EL (cell line): ENCODE results near the gene CRYBG3.

ENCODE experiments used
- DNase-seq: peaks from one replicate; pipeline ENCODE4 v3.0.0-alpha.2; 2016

The CRYBG3 gene

GRCh38 chr3:97949743-97950142 is 127.9 kb downstream of the CRYBG3 start:
- no peak for DNase-seq

GRCh38 chr3:97950360-97950759 is 128.5 kb downstream of the CRYBG3 start:
- DNase-seq = no peak

GRCh38 chr3:97952280-97952679 is 130.5 kb downstream of the CRYBG3 start:
- DNase-seq = peak; percentile 45

GRCh38 chr3:97952872-97953271 is 131.1 kb downstream of the CRYBG3 start:
- DNase-seq = no peak

GRCh38 chr3:97954228-97954827 is 132.5 kb downstream of the CRYBG3 start:
- no peak for DNase-seq

- DNase-seq = no peak
These were observed 134.2 kb downstream of the CRYBG3 start for GRCh38 chr3:97956051-97956450.

- no peak for DNase-seq
These were observed 136.0 kb downstream of the CRYBG3 start for GRCh38 chr3:97957617-97958311.

- peak; percentile 43 for DNase-seq
These were observed 136.6 kb downstream of the CRYBG3 start for GRCh38 chr3:97958396-97958795.

- no peak for DNase-seq
These were observed 137.0 kb downstream of the CRYBG3 start for GRCh38 chr3:97958796-97959195.

GRCh38 chr3:97959872-97960271 is 138.1 kb downstream of the CRYBG3 start:
- no peak for DNase-seq

- DNase-seq = no peak
These were observed 138.7 kb downstream of the CRYBG3 start for GRCh38 chr3:97960551-97960950.

GRCh38 chr3:97960993-97961766 is 139.4 kb downstream of the CRYBG3 start:
- no peak for DNase-seq

- DNase-seq = no peak
These were observed 146.2 kb downstream of the CRYBG3 start for GRCh38 chr3:97967966-97968365.

GRCh38 chr3:97968376-97968775 is 146.6 kb downstream of the CRYBG3 start:
- no peak for DNase-seq

GRCh38 chr3:97969541-97969940 is 147.7 kb downstream of the CRYBG3 start:
- DNase-seq = no peak

- DNase-seq = no peak
These were observed 148.3 kb downstream of the CRYBG3 start for GRCh38 chr3:97970156-97970555.

- DNase-seq = no peak
These were observed 149.3 kb downstream of the CRYBG3 start for GRCh38 chr3:97970956-97971620.

- DNase-seq = peak; percentile 65
These were observed 150.1 kb downstream of the CRYBG3 start, which contains the start of gene RIOX2 for GRCh38 chr3:97971679-97972567. Gene RIOX2 (minus strand): TSS chr3:97972431. CDS start chr3:97967593, 4,838 bp downstream.

GRCh38 chr3:97972976-97973375 is 151.2 kb downstream of the CRYBG3 start:
- DNase-seq = no peak

GRCh38 chr3:97974996-97975395 is 153.2 kb downstream of the CRYBG3 start:
- no peak for DNase-seq

- no peak for DNase-seq
These were observed 153.7 kb downstream of the CRYBG3 start for GRCh38 chr3:97975466-97975865.

GRCh38 chr3:97979610-97980009 is 157.8 kb downstream of the CRYBG3 start:
- DNase-seq = no peak
